ENCODE data around the gene GALM. TPM values are rescaled to one million over a fixed set of nuclear protein-coding genes. Genes with fewer than 3 reads are reported as not detected.

Gene GALM
- polyA plus RNA-seq, 1 donor from 2014 or later = not detected

DNA sequence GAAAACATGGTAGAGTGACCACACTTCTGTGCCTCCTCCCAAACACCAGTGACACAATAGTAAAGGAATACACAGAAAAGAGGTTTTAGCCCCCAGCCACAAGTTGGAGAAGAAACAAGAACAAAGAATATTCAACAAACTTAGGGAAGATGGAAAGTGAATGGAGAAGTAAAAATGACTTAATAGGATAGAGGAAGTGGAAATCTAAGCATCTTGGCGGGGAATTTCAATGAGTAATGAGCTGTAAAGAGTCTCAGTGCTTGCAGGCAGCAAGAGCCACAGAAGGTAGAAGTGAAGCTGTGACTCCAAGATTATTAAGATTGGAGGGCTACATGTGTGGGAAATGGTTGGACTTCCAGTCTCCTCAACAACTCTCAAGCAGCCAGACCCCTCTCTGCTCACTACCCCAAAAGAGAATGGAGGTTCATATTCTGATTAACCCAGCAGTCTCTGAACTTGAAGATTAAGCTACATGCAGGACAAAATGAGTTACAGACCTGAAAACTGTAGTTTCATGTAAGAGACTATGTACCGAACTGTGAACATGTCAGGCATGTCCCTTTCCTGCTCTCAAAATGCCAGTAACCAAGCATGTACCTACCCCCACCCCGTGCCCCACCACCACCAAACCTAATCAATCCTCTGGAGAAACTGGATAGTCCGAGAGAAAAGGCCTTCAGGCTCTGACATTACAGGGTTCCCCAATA, 46.3 kb upstream of the GALM start:
- Histone ChIP-seq H3K9ac (ENCODE audit: low read length) (no peak overlapping the region), H3K27ac (ENCODE audit: low read length) (no peak overlapping the region), H3K9me2 (ENCODE audit: insufficient read depth, low read length) (no peaks in the 10 kb centered on the region), H3K79me2 (replicated peaks; ENCODE audit: insufficient read depth, low read length) (no peaks in the 10 kb centered on the region), H3K27me3 (ENCODE audit: insufficient read depth, low read depth, low read length) (no peaks in the 10 kb centered on the region), H4K20me1 (ENCODE audit: insufficient read depth) (no peaks in the 10 kb centered on the region), H2AFZ (ENCODE audit: low read depth, low read length) (no peak overlapping the region), H3F3A (ENCODE audit: insufficient read depth, low read length, poor library complexity, severe bottlenecking) (no peaks in the 10 kb centered on the region), H3K4me3 (ENCODE audit: low read length) (no peak overlapping the region), H3K36me3 (ENCODE audit: insufficient read depth, low read length) (no peaks in the 10 kb centered on the region), H3K9me3 (ENCODE audit: low read length) (no peaks in the 10 kb centered on the region), H3K4me2 (ENCODE audit: low read length) (no peak overlapping the region)
- TF ChIP-seq, protein P1, sequence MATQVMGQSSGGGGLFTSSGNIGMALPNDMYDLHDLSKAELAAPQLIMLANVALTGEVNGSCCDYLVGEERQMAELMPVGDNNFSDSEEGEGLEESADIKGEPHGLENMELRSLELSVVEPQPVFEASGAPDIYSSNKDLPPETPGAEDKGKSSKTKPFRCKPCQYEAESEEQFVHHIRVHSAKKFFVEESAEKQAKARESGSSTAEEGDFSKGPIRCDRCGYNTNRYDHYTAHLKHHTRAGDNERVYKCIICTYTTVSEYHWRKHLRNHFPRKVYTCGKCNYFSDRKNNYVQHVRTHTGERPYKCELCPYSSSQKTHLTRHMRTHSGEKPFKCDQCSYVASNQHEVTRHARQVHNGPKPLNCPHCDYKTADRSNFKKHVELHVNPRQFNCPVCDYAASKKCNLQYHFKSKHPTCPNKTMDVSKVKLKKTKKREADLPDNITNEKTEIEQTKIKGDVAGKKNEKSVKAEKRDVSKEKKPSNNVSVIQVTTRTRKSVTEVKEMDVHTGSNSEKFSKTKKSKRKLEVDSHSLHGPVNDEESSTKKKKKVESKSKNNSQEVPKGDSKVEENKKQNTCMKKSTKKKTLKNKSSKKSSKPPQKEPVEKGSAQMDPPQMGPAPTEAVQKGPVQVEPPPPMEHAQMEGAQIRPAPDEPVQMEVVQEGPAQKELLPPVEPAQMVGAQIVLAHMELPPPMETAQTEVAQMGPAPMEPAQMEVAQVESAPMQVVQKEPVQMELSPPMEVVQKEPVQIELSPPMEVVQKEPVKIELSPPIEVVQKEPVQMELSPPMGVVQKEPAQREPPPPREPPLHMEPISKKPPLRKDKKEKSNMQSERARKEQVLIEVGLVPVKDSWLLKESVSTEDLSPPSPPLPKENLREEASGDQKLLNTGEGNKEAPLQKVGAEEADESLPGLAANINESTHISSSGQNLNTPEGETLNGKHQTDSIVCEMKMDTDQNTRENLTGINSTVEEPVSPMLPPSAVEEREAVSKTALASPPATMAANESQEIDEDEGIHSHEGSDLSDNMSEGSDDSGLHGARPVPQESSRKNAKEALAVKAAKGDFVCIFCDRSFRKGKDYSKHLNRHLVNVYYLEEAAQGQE (IDR thresholded peaks at IDR 0.05; ENCODE audit: borderline replicate concordance) = no peak
- TF ChIP-seq EP300 (conservative IDR thresholded peaks at IDR 0.05; ENCODE audit: poor library complexity, severe bottlenecking) = no peak
- no peak for TF ChIP-seq MXI1 (conservative IDR thresholded peaks at IDR 0.05; ENCODE audit: poor library complexity, severe bottlenecking)
- TF ChIP-seq SMC3 (conservative IDR thresholded peaks at IDR 0.05; ENCODE audit: poor library complexity) = no peak
- no peak for TF ChIP-seq EZH2 (IDR thresholded peaks at IDR 0.05; ENCODE audit: borderline replicate concordance, insufficient read depth, low read length, poor library complexity, severe bottlenecking)
- TF ChIP-seq TAF1 (IDR thresholded peaks at IDR 0.05; ENCODE audit: low read depth) = no peak
- TF ChIP-seq POLR2AphosphoS5 (IDR thresholded peaks at IDR 0.05) = no peak
- no peak for TF ChIP-seq RAD21 (conservative IDR thresholded peaks at IDR 0.05)
- no peak for TF ChIP-seq CTCF (IDR thresholded peaks at IDR 0.05; ENCODE audit: poor library complexity, severe bottlenecking)

- TF ChIP-seq EZH2 (IDR thresholded peaks at IDR 0.05; ENCODE audit: borderline replicate concordance, insufficient read depth, low read length, poor library complexity, severe bottlenecking) (no peak), CTCF (IDR thresholded peaks at IDR 0.05; ENCODE audit: poor library complexity, severe bottlenecking) (no peak), RAD21 (conservative IDR thresholded peaks at IDR 0.05) (no peak), EP300 (conservative IDR thresholded peaks at IDR 0.05; ENCODE audit: poor library complexity, severe bottlenecking) (no peak), MXI1 (conservative IDR thresholded peaks at IDR 0.05; ENCODE audit: poor library complexity, severe bottlenecking) (no peak), SMC3 (conservative IDR thresholded peaks at IDR 0.05; ENCODE audit: poor library complexity) (no peak), POLR2AphosphoS5 (IDR thresholded peaks at IDR 0.05) (no peak)
- TF ChIP-seq, protein P1 (IDR thresholded peaks at IDR 0.05; ENCODE audit: borderline replicate concordance) = no peak
- Histone ChIP-seq H3F3A (ENCODE audit: insufficient read depth, low read length, poor library complexity, severe bottlenecking) (no peaks in the 10 kb centered on the region), H4K20me1 (ENCODE audit: insufficient read depth) (no peaks in the 10 kb centered on the region), H3K27me3 (ENCODE audit: insufficient read depth, low read depth, low read length) (no peaks in the 10 kb centered on the region), H3K9me3 (ENCODE audit: low read length) (no peaks in the 10 kb centered on the region), H3K79me2 (replicated peaks; ENCODE audit: insufficient read depth, low read length) (no peaks in the 10 kb centered on the region), H3K27ac (ENCODE audit: low read length) (no peak overlapping the region), H3K4me2 (ENCODE audit: low read length) (no peak overlapping the region), H3K4me3 (ENCODE audit: low read length) (no peak overlapping the region), H3K9ac (ENCODE audit: low read length) (no peak overlapping the region), H3K9me2 (ENCODE audit: insufficient read depth, low read length) (no peaks in the 10 kb centered on the region), H2AFZ (ENCODE audit: low read depth, low read length) (no peak overlapping the region), H3K36me3 (ENCODE audit: insufficient read depth, low read length) (no peaks in the 10 kb centered on the region)
Measured at GRCh38 chr2:38620282-38620977, 45.5 kb upstream of the GALM start.
